Thyroid gland (tissue), 4 donors: ENCODE data around the gene NCLN. TPM values are rescaled to one million over a fixed set of nuclear protein-coding genes. Genes with fewer than 3 reads are reported as not detected.

ENCODE experiments used
- DNase-seq, 2 donors: peaks; one replicate each; pipeline ENCODE4 v3.0.0-alpha.2; 2019
- H3K27ac ChIP-seq, 3 donors: fragments of 200-600 bp; sonication (generic); 1 replicate in 2 of 3; 2 replicates in 1 of 3; pipeline ENCODE4 v1.5.1; 2016 to 2019; ENCODE audit warnings: mild to moderate bottlenecking in 1 of 3, moderate library complexity in 1 of 3
- H3K27me3 ChIP-seq: fragments of 200-600 bp; sonication (generic); one replicate; pipeline ENCODE4 v1.5.1; 2019
- H3K36me3 ChIP-seq, 2 donors: fragments of 200-600 bp; sonication (generic); one replicate each; pipeline ENCODE4 v1.5.1; 2016 to 2019
- H3K4me1 ChIP-seq, 2 donors: fragments of 200-600 bp; sonication (generic); one replicate each; pipeline ENCODE4 v1.5.1; 2017 to 2019
- H3K4me3 ChIP-seq, 3 donors: fragments of 200-600 bp; sonication (generic); replicated peaks in 1 of 3; 1 replicate in 2 of 3; 2 replicates in 1 of 3; pipeline ENCODE4 v1.5.1; 2016; ENCODE audit warnings: mild to moderate bottlenecking in 1 of 3
- H3K9me3 ChIP-seq: fragments of 200-600 bp; sonication (generic); one replicate; pipeline ENCODE4 v1.5.1; 2017
- POLR2A ChIP-seq, 2 donors: fragments of 450-650 bp; IDR thresholded peaks; one replicate each; pipeline ENCODE4 v1.6.1; 2017; ENCODE audit warnings: antibody characterized with exemption in 2 of 2, mild to moderate bottlenecking in 2 of 2, moderate library complexity in 1 of 2
- WGBS, 2 donors: methylation state at CpG; one replicate each; pipeline ENCODE4 v1.1.5; 2017; 5-methylcytosine and 5-hydroxymethylcytosine counted together
- intact Hi-C: fragments of 100-400 bp; cut with DNase I; formaldehyde crosslinking; loops from one replicate; pipeline ENCODE4 v1.15.1; 2023
- total RNA-seq, 4 donors: library from RNA; depleted of rRNA; stranded (reverse); fragments of >200 nt; gene quantifications; one replicate each; pipeline ENCODE4 v1.2.3, GENCODE V29; 2016
- TF ChIP-seq, protein P1 (sequence below), 6 experiments: fragments of 200-600 bp in 3 of 6; fragments of 450-650 bp in 3 of 6; sonication (generic) in 3 of 6; IDR thresholded peaks; one replicate each; pipeline ENCODE4 v1.5.1; 2016 to 2019; ENCODE audit warnings: antibody characterized with exemption in 6 of 6, mild to moderate bottlenecking in 2 of 6, inconsistent platforms in 1 of 6, moderate library complexity in 1 of 6

NCLN gene
- total RNA-seq, 4 donors from 2014 or later: 30.8 to 48.5 (median 37.2) TPM

GRCh38 chr19:3203805-3204645, 18.3 kb downstream of the NCLN start:
- intact Hi-C loops: no loop called here
- Histone ChIP-seq H3K27ac (no peak overlapping the region), H3K36me3 (peaks cover 29 to 32% of the 10 kb centered on the region in 2 donors), H3K4me3 (no peak overlapping the region), H3K27me3 (no peaks in the 10 kb centered on the region), H3K9me3 (no peaks in the 10 kb centered on the region), H3K4me1 (no peaks in the 10 kb centered on the region)
- TF ChIP-seq, protein P1, sequence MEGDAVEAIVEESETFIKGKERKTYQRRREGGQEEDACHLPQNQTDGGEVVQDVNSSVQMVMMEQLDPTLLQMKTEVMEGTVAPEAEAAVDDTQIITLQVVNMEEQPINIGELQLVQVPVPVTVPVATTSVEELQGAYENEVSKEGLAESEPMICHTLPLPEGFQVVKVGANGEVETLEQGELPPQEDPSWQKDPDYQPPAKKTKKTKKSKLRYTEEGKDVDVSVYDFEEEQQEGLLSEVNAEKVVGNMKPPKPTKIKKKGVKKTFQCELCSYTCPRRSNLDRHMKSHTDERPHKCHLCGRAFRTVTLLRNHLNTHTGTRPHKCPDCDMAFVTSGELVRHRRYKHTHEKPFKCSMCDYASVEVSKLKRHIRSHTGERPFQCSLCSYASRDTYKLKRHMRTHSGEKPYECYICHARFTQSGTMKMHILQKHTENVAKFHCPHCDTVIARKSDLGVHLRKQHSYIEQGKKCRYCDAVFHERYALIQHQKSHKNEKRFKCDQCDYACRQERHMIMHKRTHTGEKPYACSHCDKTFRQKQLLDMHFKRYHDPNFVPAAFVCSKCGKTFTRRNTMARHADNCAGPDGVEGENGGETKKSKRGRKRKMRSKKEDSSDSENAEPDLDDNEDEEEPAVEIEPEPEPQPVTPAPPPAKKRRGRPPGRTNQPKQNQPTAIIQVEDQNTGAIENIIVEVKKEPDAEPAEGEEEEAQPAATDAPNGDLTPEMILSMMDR (IDR thresholded peaks at IDR 0.05): no peak
- no peak for TF ChIP-seq POLR2A (IDR thresholded peaks at IDR 0.05)
- DNase-seq: no peak
- 95% methylated on average over 13 to 22 of the region's 43 CpGs for WGBS, 2 donors

- H3K36me3 ChIP-seq: peaks cover 29 to 30% of the 10 kb centered on the region in 2 donors
- no peaks in the 10 kb centered on the region for H3K9me3 ChIP-seq
- no peak overlapping the region for H3K4me3 ChIP-seq
- TF ChIP-seq, protein P1 (IDR thresholded peaks at IDR 0.05): no peak
- no peak for TF ChIP-seq POLR2A (IDR thresholded peaks at IDR 0.05)
- 97 to 99% methylated on average over 15 to 30 of the region's 35 CpGs for WGBS, 2 donors
- no peak overlapping the region for H3K27ac ChIP-seq
- no peaks in the 10 kb centered on the region for H3K27me3 ChIP-seq
- intact Hi-C loops: no loop called here
- no peak for DNase-seq
- H3K4me1 ChIP-seq: no peaks in the 10 kb centered on the region
Observed at GRCh38 chr19:3204646-3205275, 19.0 kb downstream of the NCLN start.

DNA sequence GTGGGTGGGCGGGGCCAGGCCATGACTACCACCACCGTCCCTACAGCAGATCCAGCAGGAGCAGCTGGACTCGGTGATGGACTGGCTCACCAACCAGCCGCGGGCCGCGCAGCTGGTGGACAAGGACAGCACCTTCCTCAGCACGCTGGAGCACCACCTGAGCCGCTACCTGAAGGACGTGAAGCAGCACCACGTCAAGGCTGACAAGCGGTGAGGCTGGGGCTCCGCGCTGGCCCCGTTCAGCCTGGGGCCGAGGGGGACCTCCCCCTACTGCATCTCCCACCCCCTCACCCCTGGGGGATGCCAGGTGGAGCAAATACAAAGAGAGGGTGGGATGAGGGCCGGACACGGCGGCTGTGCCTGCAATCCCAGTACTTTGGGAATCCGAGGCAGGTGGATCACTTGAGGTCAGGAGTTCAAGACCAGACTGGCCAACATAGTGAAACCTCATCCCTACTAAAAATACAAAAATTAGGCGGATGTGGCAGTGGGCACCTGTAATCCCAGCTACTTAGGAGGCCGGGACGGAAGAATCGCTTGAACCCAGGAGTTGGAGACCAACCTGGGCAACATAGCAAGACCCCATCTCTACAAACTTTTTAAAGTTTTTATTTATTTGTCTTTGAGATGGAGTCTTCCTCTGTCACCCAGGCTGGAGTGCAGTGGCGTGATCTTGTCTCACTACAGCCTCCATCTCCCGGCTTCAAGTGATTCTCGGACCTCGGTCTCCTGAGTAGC, 20.7 kb downstream of the NCLN start:
- 95 to 96% methylated on average over 16 to 27 of the region's 28 CpGs for WGBS, 2 donors
- Histone ChIP-seq H3K27me3 (no peaks in the 10 kb centered on the region), H3K4me1 (no peaks in the 10 kb centered on the region), H3K36me3 (peaks cover 29 to 30% of the 10 kb centered on the region in 2 donors), H3K27ac (no peak overlapping the region), H3K4me3 (no peak overlapping the region), H3K9me3 (no peaks in the 10 kb centered on the region)
- intact Hi-C loops: no loop called here
- TF ChIP-seq POLR2A (IDR thresholded peaks at IDR 0.05): no peak
- TF ChIP-seq, protein P1 (IDR thresholded peaks at IDR 0.05): no peak
- no peak for DNase-seq

GRCh38 chr19:3207461-3208242, 21.9 kb downstream of the NCLN start:
- Histone ChIP-seq H3K4me3 (no peak overlapping the region), H3K27ac (no peak overlapping the region), H3K36me3 (peaks cover 29 to 30% of the 10 kb centered on the region in 2 donors), H3K4me1 (no peaks in the 10 kb centered on the region), H3K27me3 (no peaks in the 10 kb centered on the region), H3K9me3 (no peaks in the 10 kb centered on the region)
- no peak for TF ChIP-seq POLR2A (IDR thresholded peaks at IDR 0.05)
- TF ChIP-seq, protein P1 (IDR thresholded peaks at IDR 0.05): no peak
- no peak for DNase-seq
- intact Hi-C loops: no loop called here
- WGBS, 2 donors: 94% methylated on average over 30 to 37 of the region's 43 CpGs
